Dendritic cell treated with granulocyte-macrophage colony-stimulating factor and Interleukin-4, amounts not matched to agents 40 ng/mL and 50 ng/mL, for 4 days (primary cell): ENCODE measurements around the gene MMP28.

ENCODE experiments used
- H3K27ac Mint-ChIP-seq: one replicate; pipeline ENCODE4 v1.8.0; 2022; ENCODE audit warnings: mild to moderate bottlenecking, mixed read lengths
- H3K27me3 Mint-ChIP-seq: one replicate; pipeline ENCODE4 v1.8.0; 2022; ENCODE audit warnings: mild to moderate bottlenecking, mixed read lengths
- H3K36me3 Mint-ChIP-seq: one replicate; pipeline ENCODE4 v1.8.0; 2022; ENCODE audit warnings: low read depth, mixed read lengths
- H3K4me1 Mint-ChIP-seq: one replicate; pipeline ENCODE4 v1.8.0; 2022; ENCODE audit warnings: low read depth, mixed read lengths
- H3K4me3 Mint-ChIP-seq: one replicate; pipeline ENCODE4 v1.8.0; 2022; ENCODE audit warnings: mild to moderate bottlenecking, moderate library complexity, mixed read lengths
- H3K9me3 Mint-ChIP-seq: one replicate; pipeline ENCODE4 v1.8.0; 2022; ENCODE audit warnings: mixed read lengths
- intact Hi-C: fragments of 100-400 bp; cut with micrococcal nuclease; formaldehyde crosslinking; loops from one replicate; pipeline ENCODE4 v1.15.0; 2022

The MMP28 gene

DNA sequence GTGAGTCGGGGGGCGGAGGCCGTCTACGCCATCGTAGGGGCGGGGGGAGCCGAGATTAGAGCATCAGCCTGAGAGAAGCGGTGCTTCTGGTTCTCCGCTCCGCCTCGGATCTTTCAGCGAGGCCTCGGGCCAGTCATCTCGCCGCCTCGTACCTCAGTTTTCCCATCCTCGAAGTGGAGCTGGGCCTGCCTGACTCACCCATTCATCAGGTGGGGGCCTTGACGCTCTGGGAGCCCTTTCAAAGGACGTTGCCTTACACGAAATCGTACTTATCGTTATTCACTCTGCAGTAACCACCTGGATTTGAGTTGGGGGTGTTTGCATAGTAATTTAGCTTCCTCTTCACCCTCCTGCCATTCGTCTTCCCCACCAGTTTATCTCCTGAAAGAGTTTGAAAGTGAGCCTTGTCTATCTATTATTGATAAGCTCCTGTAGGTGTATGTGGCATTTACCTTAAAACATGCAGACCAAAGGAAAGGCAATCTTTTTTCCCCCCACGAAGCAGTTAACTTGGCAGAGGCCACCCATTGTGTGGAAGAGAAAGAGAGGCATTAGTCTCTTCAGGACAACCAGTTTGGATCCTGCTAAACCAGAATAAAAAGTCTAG, 14.5 kb upstream of the MMP28 start:
- Mint-ChIP-seq H3K9me3 (no peaks in the 10 kb centered on the region), H3K27ac (peak overlapping the region; percentile 97), H3K27me3 (peaks cover 14% of the 10 kb centered on the region), H3K36me3 (peaks cover 27% of the 10 kb centered on the region), H3K4me3 (peak overlapping the region; percentile 94), H3K4me1 (peaks cover 49% of the 10 kb centered on the region)
- intact Hi-C loops = loop anchor here (1.0 kb wide), 1 partner anchor 46 kb away; no protein-coding TSS in a partner anchor

DNA sequence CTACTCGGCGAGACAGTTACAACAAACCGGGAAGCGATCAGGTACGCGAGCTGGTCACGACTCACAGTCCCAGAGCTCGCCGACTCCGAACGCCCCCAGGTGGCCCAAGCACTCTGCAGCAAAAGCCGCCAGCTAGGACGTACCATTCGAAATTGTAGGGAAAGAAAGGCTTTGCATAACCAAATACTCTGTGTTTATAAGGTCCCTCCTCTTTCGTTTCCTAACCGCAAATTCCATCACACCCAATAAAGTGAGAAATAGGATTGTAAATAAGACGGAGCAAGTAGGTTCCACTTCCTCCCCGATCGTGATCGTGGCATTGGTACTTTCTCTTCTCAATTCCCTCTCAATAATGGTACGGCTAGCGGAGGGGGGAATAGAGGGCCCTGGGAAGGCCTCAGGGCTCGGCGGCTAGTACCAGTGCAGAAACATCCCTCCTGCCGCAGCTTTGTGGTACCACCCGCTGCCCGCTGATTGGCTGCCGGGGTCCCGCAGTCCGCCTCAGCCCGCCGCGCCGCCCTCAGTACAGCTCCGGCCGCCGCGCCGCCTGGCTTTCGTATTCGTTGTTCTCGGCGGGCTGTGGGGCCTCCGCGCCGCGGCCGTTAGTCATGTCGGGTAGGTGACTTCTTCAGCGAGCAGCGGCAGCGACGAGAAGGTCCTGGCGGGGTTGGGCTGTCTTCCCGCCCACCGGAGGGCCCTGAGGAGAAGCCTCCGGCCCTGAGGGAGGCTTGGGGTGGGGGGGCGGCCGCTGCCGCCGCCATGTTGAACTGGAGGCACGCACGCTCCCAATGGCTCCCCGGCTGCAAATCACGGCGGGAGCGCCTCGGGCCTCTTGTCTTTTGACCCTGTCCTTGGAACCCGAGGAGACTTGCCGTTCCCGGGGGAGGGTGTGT, 13.8 kb upstream of the MMP28 start, which contains the start of gene TAF15:
Gene TAF15, plus strand, starts transcription at position 523 of the 893 bp plus-strand sequence. Its CDS starts 86 bp downstream, at position 609.
- Mint-ChIP-seq H3K4me3 (peak within 1 kb of the TSS; percentile 94), H3K9me3 (no peaks in the 10 kb centered on the region), H3K36me3 (peaks cover 26% of the 10 kb centered on the region), H3K27me3 (peaks cover 14% of the 10 kb centered on the region), H3K27ac (peak within 1 kb of the TSS; percentile 97), H3K4me1 (peaks cover 49% of the 10 kb centered on the region)
- intact Hi-C loops = loop anchor here (1.0 kb wide), 1 partner anchor 45 kb away; no protein-coding TSS in a partner anchor

DNA sequence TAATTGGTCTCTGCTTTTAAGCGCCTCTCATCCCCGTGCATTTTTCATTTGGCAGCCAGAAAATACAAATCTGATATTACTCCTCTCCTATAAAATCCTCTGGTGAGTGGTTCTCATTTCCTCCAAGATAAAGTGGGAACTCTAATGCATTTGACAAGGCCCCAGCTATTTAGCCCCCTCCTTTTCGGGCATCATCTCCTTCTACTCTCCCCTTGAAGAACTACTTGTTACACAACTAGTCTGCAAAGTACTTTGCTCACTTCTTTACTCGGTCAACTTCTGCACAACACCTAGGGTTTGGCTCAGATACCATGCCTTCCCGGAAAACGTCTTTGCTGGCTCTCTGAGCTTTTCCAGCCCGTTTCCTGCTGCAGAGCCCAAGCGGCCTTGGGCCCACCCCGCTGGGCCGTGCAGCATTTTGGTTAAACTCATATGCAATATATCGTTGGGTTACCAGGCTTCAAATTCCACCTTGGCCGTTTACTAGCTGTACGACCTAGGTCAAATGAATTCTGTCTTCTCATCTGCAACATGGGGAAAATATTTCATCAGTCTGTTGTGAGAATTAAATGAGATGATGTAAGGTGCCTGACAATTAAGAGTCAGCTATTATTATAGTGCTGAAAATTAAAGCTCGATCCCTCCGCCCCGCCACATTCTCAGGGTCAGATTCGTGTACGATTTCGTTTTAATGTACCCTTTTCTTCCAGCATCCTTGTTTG, 13.0 kb upstream of the MMP28 start:
- Mint-ChIP-seq H3K27me3 (peaks cover 15% of the 10 kb centered on the region), H3K9me3 (no peaks in the 10 kb centered on the region), H3K27ac (peak overlapping the region; percentile 97), H3K4me3 (peak overlapping the region; percentile 94), H3K4me1 (peaks cover 46% of the 10 kb centered on the region), H3K36me3 (peaks cover 18% of the 10 kb centered on the region)
- intact Hi-C loops = no loop called here

DNA sequence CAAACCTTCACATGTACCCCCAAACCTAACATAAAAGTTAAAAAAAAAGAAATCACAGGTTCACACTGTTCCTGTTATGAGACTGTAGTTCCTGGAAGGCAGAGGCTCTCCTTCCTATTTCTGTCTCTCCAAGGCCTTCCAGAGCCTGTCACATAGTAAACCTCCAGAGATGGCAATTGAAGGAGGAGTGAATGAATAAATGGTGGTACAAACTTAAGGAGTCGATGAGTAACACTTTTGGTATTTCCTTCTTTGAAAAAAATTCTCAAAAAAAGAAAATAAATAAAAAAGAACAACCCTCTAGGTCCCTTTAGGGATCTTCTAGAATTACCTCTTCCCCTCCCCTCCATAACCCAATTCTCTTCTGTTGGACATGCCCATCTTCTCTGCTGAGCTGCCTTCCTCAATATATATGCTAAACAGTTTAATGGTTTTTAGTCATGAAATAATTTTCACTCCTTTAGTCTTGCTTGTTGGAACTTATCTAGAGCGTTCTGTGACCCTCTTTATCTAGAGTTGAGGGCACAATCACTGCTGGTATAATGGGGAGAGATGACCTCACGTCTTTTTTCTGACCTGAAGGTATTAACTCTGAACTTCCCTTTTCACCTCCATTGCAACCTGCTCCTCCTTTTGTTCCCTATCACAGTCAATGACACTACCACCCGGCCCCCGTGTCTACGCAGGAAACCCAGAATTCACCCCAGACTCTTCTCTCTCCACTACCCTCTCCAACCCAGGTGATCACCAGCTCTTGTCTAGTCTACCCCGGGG, 12.1 kb upstream of the MMP28 start:
- peaks cover 11% of the 10 kb centered on the region for H3K36me3 Mint-ChIP-seq
- no peaks in the 10 kb centered on the region for H3K9me3 Mint-ChIP-seq
- peaks cover 40% of the 10 kb centered on the region for H3K4me1 Mint-ChIP-seq
- no peak overlapping the region for H3K4me3 Mint-ChIP-seq
- H3K27me3 Mint-ChIP-seq = peaks cover 17% of the 10 kb centered on the region
- intact Hi-C loops = no loop called here
- peak overlapping the region; percentile 97 for H3K27ac Mint-ChIP-seq

DNA sequence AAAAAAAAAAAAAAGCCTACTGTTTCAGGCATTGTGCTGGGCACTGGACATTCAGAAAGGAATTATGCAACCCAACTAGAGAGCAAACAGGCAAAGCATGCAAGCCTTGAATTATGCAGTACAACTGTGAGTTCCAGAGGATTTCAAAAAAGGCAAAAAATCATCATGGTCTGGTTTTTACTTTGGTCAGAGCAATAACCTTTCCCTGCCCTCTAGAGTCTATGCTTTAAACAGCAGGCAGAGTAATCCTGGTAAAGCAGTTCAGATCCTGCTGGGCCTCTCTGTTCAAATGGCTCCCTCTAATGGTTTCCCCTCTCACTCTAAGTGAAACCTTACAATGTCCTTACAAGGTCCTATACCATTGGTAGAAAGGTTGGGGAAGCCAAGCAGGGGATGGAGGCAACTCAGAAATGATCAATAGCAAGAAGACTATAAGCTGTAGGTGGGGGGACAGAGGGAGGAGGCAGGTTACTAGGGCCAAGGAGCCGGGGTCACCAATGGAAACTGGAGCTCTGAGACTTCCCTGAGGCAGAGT, 9.3 kb upstream of the MMP28 start:
- no peak overlapping the region for H3K27ac Mint-ChIP-seq
- intact Hi-C loops = loop anchor here (1.0 kb wide), 1 partner anchor 40 kb away; no protein-coding TSS in a partner anchor
- H3K36me3 Mint-ChIP-seq = peaks cover 5% of the 10 kb centered on the region
- H3K4me1 Mint-ChIP-seq = peaks cover 40% of the 10 kb centered on the region
- H3K9me3 Mint-ChIP-seq = no peaks in the 10 kb centered on the region
- H3K4me3 Mint-ChIP-seq = no peak overlapping the region
- H3K27me3 Mint-ChIP-seq = peaks cover 27% of the 10 kb centered on the region

DNA sequence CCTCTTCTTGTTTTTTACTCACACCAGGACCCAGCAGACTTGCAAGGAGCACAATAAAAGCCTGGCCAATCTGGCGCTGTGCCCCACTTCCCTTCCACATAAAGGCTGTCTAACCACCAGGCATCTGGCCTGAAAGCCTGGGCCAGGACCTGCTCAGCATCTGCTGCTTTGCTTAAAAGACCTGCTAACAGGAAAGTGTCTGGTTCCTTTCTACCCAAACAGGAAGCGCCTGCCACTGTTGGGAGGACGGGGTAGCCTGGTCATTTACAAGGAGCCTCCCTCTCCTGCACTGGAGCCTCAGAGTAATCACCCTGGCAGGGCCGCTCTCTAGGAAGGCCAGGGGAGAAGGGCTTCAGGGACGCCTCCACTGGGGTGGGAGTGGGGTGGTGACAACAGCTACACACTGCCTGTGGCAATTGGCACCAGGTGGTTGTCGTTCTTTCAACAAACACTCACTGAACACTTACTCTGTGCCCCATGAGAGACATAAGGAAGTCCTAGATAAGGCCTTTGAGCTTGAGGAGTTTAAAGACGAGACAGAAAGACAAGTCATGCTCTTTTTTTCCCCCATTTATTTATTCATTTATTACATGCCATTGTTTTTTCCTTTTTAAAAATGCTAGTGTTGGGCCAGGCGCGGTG, 6.3 kb upstream of the MMP28 start:
- Mint-ChIP-seq H3K9me3 (no peaks in the 10 kb centered on the region), H3K27ac (peak overlapping the region; percentile 75), H3K27me3 (peaks cover 39% of the 10 kb centered on the region), H3K4me3 (no peak overlapping the region), H3K4me1 (peaks cover 17% of the 10 kb centered on the region), H3K36me3 (no peaks in the 10 kb centered on the region)
- intact Hi-C loops = no loop called here

DNA sequence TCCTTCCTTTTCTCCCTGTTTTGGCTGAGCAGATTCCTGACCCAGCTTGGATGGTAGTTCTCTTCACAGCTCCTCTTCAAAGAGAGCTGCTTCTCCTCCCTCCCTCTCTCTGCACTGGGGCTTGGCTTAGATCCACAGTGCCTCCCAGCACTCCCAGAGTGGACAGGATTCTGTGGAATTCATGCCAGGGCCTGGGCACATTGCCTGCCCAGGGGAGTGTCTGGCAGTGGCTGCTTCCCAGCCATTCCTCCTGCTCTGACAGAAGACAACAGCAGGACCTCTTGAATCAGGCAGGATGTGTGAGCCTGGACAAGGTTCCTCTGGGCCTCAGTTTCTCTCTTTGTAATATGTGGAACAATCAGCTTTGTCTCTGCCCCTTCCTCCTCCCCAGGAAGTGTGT, 4.5 kb upstream of the MMP28 start:
- no peak overlapping the region for H3K4me3 Mint-ChIP-seq
- peaks cover 27% of the 10 kb centered on the region for H3K4me1 Mint-ChIP-seq
- peaks cover 51% of the 10 kb centered on the region for H3K27me3 Mint-ChIP-seq
- no peaks in the 10 kb centered on the region for H3K36me3 Mint-ChIP-seq
- H3K27ac Mint-ChIP-seq = no peak overlapping the region
- intact Hi-C loops = no loop called here
- H3K9me3 Mint-ChIP-seq = no peaks in the 10 kb centered on the region

DNA sequence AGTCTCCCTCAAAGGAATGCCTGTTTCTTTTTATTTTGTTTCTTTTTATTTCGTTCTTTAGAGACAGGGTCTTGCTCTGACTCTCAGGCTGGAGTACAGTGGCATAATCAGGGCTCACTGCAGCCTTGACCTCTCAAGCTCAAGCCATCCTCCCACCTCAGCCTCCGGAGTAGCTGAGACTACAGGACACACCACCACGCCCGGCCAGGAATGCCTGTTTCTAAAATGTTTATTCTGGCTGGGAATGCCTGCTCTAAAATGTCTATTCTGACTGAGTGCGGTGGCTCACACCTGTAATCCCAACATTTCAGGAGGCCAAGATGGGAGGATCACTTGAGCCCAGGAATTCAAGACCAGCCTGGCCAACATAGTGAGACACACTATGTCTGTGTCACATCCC, 2.5 kb upstream of the MMP28 start:
- intact Hi-C loops = no loop called here
- Mint-ChIP-seq H3K4me1 (peaks cover 30% of the 10 kb centered on the region), H3K4me3 (no peak overlapping the region), H3K36me3 (no peaks in the 10 kb centered on the region), H3K9me3 (no peaks in the 10 kb centered on the region), H3K27me3 (peaks cover 69% of the 10 kb centered on the region), H3K27ac (no peak overlapping the region)

DNA sequence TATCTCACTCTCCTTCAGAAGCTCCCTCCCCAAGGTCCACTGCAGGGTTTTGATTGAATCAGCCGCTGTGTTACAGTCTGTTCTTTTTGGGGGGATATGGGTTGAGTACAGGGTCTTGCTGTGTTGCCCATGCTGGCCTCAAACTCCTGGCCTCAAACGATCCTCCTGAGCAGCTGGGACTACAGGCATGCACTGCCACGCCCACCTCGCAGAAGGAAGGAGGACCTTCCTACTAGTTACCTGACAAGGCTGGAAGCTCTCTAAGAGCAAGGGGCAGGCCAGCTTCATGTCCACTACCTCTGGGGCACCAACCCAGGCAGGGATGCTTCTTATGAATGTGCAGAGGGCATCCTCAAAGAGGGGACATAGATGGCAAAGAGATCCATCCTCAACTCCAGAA, 1.9 kb upstream of the MMP28 start:
- no peak overlapping the region for H3K27ac Mint-ChIP-seq

DNA sequence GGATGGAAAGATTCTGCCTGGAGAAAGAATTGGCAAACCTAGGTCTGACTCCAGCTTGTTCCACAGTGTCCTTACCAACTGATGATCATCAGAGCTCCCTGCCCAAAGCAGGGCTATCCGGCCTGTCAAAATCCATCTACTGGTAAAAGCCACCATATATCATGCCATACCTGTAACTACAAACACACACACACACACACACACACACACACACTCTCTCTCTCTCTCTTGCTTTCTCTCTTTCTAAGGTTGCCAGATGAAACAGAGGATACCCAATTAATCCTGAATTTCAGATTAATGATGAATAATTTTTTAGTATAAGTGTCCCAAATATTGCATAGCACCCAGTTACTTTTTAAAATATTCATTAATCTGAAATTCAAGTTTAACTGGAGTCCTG, 1.5 kb upstream of the MMP28 start:
- H3K27me3 Mint-ChIP-seq = peaks cover 75% of the 10 kb centered on the region
- no peaks in the 10 kb centered on the region for H3K9me3 Mint-ChIP-seq
- intact Hi-C loops = no loop called here
- no peak overlapping the region for H3K27ac Mint-ChIP-seq
- no peaks in the 10 kb centered on the region for H3K36me3 Mint-ChIP-seq
- no peak overlapping the region for H3K4me3 Mint-ChIP-seq
- H3K4me1 Mint-ChIP-seq = peaks cover 26% of the 10 kb centered on the region

More for the DNA sequence above, 1.9 kb upstream of the MMP28 start:
- peaks cover 30% of the 10 kb centered on the region for H3K4me1 Mint-ChIP-seq
- no peak overlapping the region for H3K4me3 Mint-ChIP-seq
- intact Hi-C loops = no loop called here
- H3K27me3 Mint-ChIP-seq = peaks cover 72% of the 10 kb centered on the region
- H3K9me3 Mint-ChIP-seq = no peaks in the 10 kb centered on the region
- no peaks in the 10 kb centered on the region for H3K36me3 Mint-ChIP-seq

DNA sequence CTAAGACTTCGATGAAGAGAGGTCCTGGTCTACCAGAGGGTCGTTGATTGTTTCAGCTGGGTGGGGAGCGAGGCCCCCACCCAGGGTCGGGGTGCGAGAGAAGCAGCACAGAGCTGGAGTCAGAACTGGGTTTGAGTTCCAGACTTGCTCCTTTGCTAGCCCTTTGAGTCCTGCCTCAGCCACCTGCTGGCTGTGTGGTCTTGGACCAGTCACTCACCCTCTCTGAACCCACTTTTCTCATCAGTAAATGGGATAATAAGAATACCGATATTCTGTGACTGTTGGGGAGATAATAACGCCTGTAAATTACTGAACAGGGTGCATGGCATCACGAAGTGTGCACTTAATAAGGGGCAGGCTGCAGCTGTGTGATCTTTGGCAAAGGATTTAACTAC, 427 bp upstream of the MMP28 start:
- Mint-ChIP-seq H3K27ac (no peak overlapping the region), H3K36me3 (no peaks in the 10 kb centered on the region), H3K4me1 (peaks cover 16% of the 10 kb centered on the region), H3K27me3 (peaks cover 78% of the 10 kb centered on the region), H3K9me3 (no peaks in the 10 kb centered on the region), H3K4me3 (peak overlapping the region; percentile 70)
- intact Hi-C loops = no loop called here

DNA sequence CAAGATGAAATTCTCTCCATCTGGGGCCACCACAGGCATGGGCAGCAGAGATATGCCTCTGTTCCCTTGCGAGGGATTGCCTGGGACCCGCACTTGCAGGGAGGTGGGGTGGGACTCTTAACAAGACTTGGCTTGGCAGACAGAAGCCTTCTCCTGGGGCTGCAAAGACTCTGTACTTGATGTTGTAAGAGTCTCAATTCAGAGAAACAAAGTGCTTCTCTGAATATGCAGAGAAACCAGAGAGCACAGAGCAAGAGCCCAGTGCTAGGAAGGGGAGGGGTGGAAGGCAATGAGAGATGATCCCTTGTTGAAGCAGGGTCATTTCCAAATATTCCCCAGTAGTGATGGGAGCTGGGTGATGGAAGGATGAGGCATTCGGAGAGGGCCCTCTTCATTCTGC, 2.2 kb downstream of the MMP28 start:
- intact Hi-C loops = no loop called here
- H3K27me3 Mint-ChIP-seq = peaks cover 72% of the 10 kb centered on the region
- H3K4me1 Mint-ChIP-seq = peaks cover 22% of the 10 kb centered on the region
- H3K9me3 Mint-ChIP-seq = no peaks in the 10 kb centered on the region
- H3K36me3 Mint-ChIP-seq = no peaks in the 10 kb centered on the region
- H3K27ac Mint-ChIP-seq = no peak overlapping the region
- H3K4me3 Mint-ChIP-seq = no peak overlapping the region
